Measurements from ENCODE around the gene NR1D2. TPM values are rescaled to one million over a fixed set of nuclear protein-coding genes. Genes with fewer than 3 reads are reported as not detected.

NR1D2 gene
- total RNA-seq, 1 donor: 70.6 TPM

DNA sequence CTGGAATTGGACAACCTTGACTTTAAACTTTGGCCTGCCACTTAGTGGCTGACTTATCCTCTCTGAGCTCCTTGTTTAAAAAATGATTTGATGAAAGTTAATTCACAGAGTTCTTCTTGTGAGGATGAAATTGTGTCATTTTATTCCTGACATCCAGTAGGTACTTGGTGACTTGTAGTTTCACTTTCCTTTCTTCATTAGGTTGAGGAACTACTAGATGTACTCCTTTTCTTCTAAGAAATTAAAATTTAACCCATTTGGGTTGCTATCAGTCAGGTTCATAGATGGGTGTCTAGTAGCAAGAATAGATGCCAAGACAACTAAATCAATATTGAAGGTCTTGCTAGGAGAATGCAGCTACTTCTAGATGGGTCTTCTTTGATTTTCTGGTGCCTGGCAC is 5.2 kb downstream of the NR1D2 start:
- Histone ChIP-seq H3K4me3 (ENCODE audit: insufficient read depth, low read length) (no peak overlapping the region), H3K36me3 (ENCODE audit: insufficient read depth, low read length) (peaks cover 5% of the 10 kb centered on the region), H3K9me3 (ENCODE audit: low read depth, low read length) (no peaks in the 10 kb centered on the region), H2AFZ (ENCODE audit: low read length) (no peak overlapping the region), H3K4me2 (ENCODE audit: insufficient read depth, low read length) (peak overlapping the region; percentile 8), H3K27ac (ENCODE audit: low read depth, low read length) (no peak overlapping the region), H4K20me1 (ENCODE audit: insufficient read depth, low read length) (peaks cover 72% of the 10 kb centered on the region), H3K4me1 (ENCODE audit: insufficient read depth, low read length) (peaks cover 20% of the 10 kb centered on the region), H3K27me3 (ENCODE audit: insufficient read depth, low read length) (no peaks in the 10 kb centered on the region), H3K79me2 (ENCODE audit: insufficient read depth, low read length) (peaks cover 79% of the 10 kb centered on the region)
- no peak for TF ChIP-seq CTCF (IDR thresholded peaks at IDR 0.05; ENCODE audit: extremely low read depth, low read depth, low read length)
- no peak for DNase-seq (ENCODE audit: insufficient read length, low spot score, missing footprints)

- Histone ChIP-seq H3K4me2 (ENCODE audit: insufficient read depth, low read length) (no peak overlapping the region), H3K27ac (ENCODE audit: low read depth, low read length) (no peak overlapping the region), H3K79me2 (ENCODE audit: insufficient read depth, low read length) (peaks cover 81% of the 10 kb centered on the region), H3K27me3 (ENCODE audit: insufficient read depth, low read length) (no peaks in the 10 kb centered on the region), H3K4me1 (ENCODE audit: insufficient read depth, low read length) (peaks cover 6% of the 10 kb centered on the region), H3K4me3 (ENCODE audit: insufficient read depth, low read length) (no peak overlapping the region), H3K9me3 (ENCODE audit: low read depth, low read length) (no peaks in the 10 kb centered on the region), H2AFZ (ENCODE audit: low read length) (no peak overlapping the region), H4K20me1 (ENCODE audit: insufficient read depth, low read length) (peaks cover 62% of the 10 kb centered on the region), H3K36me3 (ENCODE audit: insufficient read depth, low read length) (peaks cover 5% of the 10 kb centered on the region)
- DNase-seq (ENCODE audit: insufficient read length, low spot score, missing footprints): peak; percentile 72
- no peak for TF ChIP-seq CTCF (IDR thresholded peaks at IDR 0.05; ENCODE audit: extremely low read depth, low read depth, low read length)
These were observed 7.6 kb downstream of the NR1D2 start for GRCh38 chr3:23952646-23953045.

- Histone ChIP-seq H3K36me3 (ENCODE audit: insufficient read depth, low read length) (peaks cover 5% of the 10 kb centered on the region), H3K79me2 (ENCODE audit: insufficient read depth, low read length) (peaks cover 77% of the 10 kb centered on the region), H3K9me3 (ENCODE audit: low read depth, low read length) (no peaks in the 10 kb centered on the region), H3K4me3 (ENCODE audit: insufficient read depth, low read length) (no peak overlapping the region), H3K27me3 (ENCODE audit: insufficient read depth, low read length) (no peaks in the 10 kb centered on the region), H2AFZ (ENCODE audit: low read length) (no peak overlapping the region), H4K20me1 (ENCODE audit: insufficient read depth, low read length) (peaks cover 60% of the 10 kb centered on the region), H3K4me1 (ENCODE audit: insufficient read depth, low read length) (no peaks in the 10 kb centered on the region), H3K27ac (ENCODE audit: low read depth, low read length) (no peak overlapping the region), H3K4me2 (ENCODE audit: insufficient read depth, low read length) (no peak overlapping the region)
- DNase-seq (ENCODE audit: insufficient read length, low spot score, missing footprints): no peak
- no peak for TF ChIP-seq CTCF (IDR thresholded peaks at IDR 0.05; ENCODE audit: extremely low read depth, low read depth, low read length)
These were observed 8.4 kb downstream of the NR1D2 start for GRCh38 chr3:23953523-23953922.

DNA sequence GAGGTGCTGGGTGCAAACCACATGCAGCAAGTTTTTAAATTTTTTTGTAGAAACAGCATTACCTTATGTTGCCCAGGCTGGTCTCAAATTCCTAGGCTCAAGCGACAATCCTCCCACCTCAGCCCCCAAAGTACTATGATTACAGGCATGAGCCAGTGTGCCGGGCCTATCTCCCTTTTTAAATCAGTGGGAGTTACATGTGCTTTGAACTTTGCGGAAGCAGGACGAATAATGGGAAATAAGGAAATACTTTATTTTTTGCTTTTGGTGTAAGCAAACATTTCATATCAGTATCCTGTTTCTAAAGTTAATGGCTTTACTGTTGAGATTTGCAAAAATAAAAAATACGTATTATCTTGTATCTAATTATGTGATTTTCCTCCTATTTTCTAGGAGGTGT is 9.1 kb downstream of the NR1D2 start:
- Histone ChIP-seq H2AFZ (ENCODE audit: low read length) (no peak overlapping the region), H3K27ac (ENCODE audit: low read depth, low read length) (no peak overlapping the region), H3K36me3 (ENCODE audit: insufficient read depth, low read length) (peaks cover 5% of the 10 kb centered on the region), H3K27me3 (ENCODE audit: insufficient read depth, low read length) (no peaks in the 10 kb centered on the region), H3K4me2 (ENCODE audit: insufficient read depth, low read length) (no peak overlapping the region), H3K9me3 (ENCODE audit: low read depth, low read length) (no peaks in the 10 kb centered on the region), H4K20me1 (ENCODE audit: insufficient read depth, low read length) (peaks cover 61% of the 10 kb centered on the region), H3K4me1 (ENCODE audit: insufficient read depth, low read length) (peaks cover 5% of the 10 kb centered on the region), H3K4me3 (ENCODE audit: insufficient read depth, low read length) (no peak overlapping the region), H3K79me2 (ENCODE audit: insufficient read depth, low read length) (peaks cover 71% of the 10 kb centered on the region)
- TF ChIP-seq CTCF (IDR thresholded peaks at IDR 0.05; ENCODE audit: extremely low read depth, low read depth, low read length): no peak
- DNase-seq (ENCODE audit: insufficient read length, low spot score, missing footprints): no peak
